Astrocyte of the spinal cord (primary cell): ENCODE data around the gene ITCH.
"Not testable (repeated sequence)": the region's sequence is repeated elsewhere in the genome, so short reads cannot be mapped to it uniquely, and the experiment has no call there.

ENCODE experiments used
- DNase-seq: peaks from one replicate; pipeline ENCODE4 v3.0.0; 2011; ENCODE audit warnings: low read depth, low spot score
- H3K4me3 ChIP-seq: 2 replicates; pipeline ENCODE4 v1.5.1; 2011; ENCODE audit warnings: low read depth, mild to moderate bottlenecking, low read length, moderate library complexity
- in situ Hi-C: cut with HindIII; loops from 2 replicates; pipeline ENCODE4 v1.10.0; 2017; ENCODE audit warnings: low sequenced_read_pairs
- TF ChIP-seq, protein P1 (sequence below): IDR thresholded peaks from 2 replicates; pipeline ENCODE4 v1.5.1; 2012; ENCODE audit warnings: low read depth, mild to moderate bottlenecking, low read length, inconsistent platforms

ITCH gene

DNA sequence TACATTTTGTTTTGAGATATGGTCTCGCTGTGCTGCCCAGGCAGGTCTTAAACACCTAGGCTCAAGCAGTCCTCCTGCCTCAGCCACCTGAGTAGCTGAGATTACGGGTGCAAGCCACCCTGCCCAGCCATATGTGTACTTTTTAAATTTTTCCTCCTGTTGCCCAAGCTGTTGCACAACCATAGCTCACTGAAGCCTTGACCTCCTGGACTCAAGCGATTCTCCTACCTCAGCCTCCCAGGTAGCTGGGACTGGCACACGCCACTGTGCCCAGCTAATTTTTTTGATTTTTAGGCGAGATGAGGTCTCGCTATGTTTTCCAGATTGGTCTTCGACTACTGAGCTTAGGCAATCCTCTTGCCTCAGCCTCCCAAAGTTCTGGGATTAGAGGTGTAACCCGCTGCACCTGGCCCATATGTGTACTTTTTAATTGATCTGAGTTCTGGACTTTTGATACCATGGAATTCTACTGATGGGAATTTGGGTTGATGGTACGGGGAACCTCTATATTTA, 44.9 kb downstream of the ITCH start:
- TF ChIP-seq, protein P1, sequence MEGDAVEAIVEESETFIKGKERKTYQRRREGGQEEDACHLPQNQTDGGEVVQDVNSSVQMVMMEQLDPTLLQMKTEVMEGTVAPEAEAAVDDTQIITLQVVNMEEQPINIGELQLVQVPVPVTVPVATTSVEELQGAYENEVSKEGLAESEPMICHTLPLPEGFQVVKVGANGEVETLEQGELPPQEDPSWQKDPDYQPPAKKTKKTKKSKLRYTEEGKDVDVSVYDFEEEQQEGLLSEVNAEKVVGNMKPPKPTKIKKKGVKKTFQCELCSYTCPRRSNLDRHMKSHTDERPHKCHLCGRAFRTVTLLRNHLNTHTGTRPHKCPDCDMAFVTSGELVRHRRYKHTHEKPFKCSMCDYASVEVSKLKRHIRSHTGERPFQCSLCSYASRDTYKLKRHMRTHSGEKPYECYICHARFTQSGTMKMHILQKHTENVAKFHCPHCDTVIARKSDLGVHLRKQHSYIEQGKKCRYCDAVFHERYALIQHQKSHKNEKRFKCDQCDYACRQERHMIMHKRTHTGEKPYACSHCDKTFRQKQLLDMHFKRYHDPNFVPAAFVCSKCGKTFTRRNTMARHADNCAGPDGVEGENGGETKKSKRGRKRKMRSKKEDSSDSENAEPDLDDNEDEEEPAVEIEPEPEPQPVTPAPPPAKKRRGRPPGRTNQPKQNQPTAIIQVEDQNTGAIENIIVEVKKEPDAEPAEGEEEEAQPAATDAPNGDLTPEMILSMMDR: no peak
- no peak for DNase-seq
- no peak overlapping the region for H3K4me3 ChIP-seq
- in situ Hi-C loops: no loop called here

DNA sequence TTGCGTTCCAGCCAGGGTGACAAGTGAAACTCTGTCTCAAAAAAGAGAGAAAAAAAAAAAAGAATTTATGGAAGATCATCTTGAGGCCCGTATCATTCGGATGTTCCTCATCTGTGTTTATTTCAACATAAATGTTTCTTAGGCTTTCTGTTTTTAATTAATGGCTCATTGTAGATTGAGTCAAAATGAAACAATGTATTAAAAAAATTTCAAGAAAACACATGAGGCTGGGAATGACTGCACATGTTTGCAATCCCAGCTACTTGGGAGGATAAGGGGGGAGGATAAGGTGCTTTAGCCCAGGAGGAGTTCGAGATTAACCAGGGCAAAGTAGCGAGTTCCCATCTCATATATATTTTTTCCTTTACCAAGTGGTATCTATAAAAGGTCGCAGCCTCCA, 47.3 kb downstream of the ITCH start:
- no peak for DNase-seq
- H3K4me3 ChIP-seq: no peak overlapping the region
- in situ Hi-C loops: no loop called here

DNA sequence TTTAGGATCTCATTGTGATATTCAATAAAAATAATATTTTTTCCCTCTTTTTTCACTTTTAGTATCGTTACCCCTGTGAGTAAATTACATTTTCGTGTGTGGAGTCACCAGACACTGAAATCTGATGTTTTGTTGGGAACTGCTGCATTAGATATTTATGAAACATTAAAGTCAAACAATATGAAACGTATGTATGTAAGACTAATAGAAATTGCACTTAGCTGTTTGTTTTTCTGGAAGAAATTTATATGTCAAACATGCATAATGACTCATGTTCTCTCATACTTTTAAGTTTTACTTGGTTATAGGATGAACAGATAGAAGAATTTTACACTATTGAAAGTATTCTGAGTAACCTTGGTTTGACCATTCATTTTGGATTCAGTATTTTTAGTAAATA, 49.4 kb downstream of the ITCH start:
- TF ChIP-seq, protein P1: no peak
- DNase-seq: no peak
- in situ Hi-C loops: no loop called here
- no peak overlapping the region for H3K4me3 ChIP-seq

More for the DNA sequence above, 47.3 kb downstream of the ITCH start:
- TF ChIP-seq, protein P1: no peak

DNA sequence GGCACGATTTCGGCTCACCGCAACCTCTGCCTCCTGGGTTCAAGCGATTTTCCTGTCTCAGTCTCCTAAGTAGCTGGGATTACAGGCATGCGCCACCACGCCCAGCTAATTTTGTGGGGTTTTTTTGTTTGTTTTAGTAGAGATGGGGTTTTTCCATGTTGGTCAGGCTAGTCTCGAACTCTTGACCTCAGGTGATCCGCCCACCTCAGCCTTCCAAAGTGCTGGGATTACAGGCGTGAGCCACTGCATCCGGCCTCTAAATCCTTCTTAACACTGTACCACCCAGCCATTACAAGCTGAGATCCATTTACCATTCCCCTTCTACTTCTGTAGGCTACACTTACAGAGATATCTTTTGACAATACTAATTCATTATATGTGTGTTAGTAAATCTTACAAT, 51.5 kb downstream of the ITCH start:
- in situ Hi-C loops, H3K4me3 ChIP-seq, DNase-seq: not testable (repeated sequence)

DNA sequence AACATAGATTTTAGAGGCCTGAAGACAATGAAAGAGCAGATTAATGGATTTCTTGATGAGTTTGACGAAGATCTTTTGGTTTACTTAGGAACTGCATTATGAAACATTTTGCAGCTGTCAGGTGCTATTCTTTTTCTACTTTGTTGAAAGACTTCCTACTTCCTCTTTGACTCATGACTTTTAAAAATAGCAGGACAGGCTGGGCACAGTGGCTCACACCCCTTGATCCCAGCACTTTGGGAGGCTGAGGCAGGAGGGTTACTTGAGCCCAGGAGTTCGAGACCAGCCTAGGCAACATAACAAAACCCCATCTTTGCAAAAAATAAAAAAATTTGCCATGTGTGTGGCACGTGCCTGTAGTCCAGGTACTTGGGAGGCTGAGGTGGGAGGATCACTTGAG, 52.0 kb downstream of the ITCH start:
- TF ChIP-seq, protein P1: no peak
- H3K4me3 ChIP-seq: no peak overlapping the region
- DNase-seq: no peak
- in situ Hi-C loops: no loop called here

DNA sequence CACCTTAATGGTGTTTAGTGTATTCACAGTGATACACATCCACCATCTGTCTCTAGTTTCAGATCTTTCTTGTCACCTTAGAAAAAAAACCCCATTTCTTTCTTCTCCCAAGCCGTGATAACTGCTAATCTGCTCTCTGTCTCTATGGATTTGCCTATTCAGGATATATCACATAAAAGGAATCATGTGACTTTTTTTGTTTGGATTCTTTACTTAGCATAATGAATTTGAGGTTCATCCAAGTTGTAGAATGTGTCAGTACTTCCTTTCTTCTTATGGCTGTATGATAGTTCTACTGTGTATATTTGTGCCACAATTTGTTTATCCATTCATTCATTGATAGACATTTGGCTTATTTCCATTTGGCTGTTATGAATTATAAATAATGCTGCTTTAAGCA, 57.1 kb downstream of the ITCH start:
- no peak for DNase-seq
- in situ Hi-C loops: no loop called here
- H3K4me3 ChIP-seq: no peak overlapping the region
- TF ChIP-seq, protein P1: no peak

DNA sequence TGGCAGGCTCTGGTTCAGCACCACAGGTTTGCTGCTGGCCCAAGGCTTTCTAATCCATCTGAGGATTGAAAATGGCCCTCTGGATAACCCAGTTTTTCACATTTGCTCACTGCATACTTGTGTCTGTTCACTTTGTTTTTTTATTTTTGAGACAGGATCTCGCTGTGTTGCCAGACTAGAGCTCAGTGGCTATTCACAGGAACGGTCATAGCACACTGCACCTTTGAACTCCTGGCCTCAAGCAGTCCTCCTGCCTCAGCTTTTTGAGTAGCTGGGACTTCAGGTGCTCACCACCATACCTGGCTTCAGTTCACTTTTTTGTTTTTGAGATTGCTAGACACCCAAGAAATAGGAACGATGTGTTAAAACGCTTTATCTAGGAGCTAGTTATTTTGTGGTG, 57.9 kb downstream of the ITCH start:
- in situ Hi-C loops: no loop called here

More for the DNA sequence above, 57.9 kb downstream of the ITCH start:
- TF ChIP-seq, protein P1: no peak
- no peak for DNase-seq
- H3K4me3 ChIP-seq: no peak overlapping the region
